Karpas-422 (cell line): ENCODE data around the gene AXIN2. TPM values are rescaled to one million over a fixed set of nuclear protein-coding genes. Genes with fewer than 3 reads are reported as not detected.

ENCODE experiments used
- DNase-seq: peaks from one replicate; pipeline ENCODE4 v3.0.0-alpha.2; 2015
- H2AFZ ChIP-seq: fragments of 200-600 bp; sonication (generic); 2 replicates; pipeline ENCODE4 v1.6.1; 2014; ENCODE audit warnings: antibody characterized with exemption, low read length, mixed read lengths
- H3K27ac ChIP-seq: fragments of 200-600 bp; sonication (generic); 2 replicates; pipeline ENCODE4 v1.5.1; 2014; ENCODE audit warnings: mild to moderate bottlenecking, low read length, moderate library complexity
- H3K27me3 ChIP-seq: fragments of 200-600 bp; sonication (generic); 2 replicates; pipeline ENCODE4 v1.6.1; 2014; ENCODE audit warnings: low read length, mixed read lengths
- H3K36me3 ChIP-seq: fragments of 200-600 bp; sonication (generic); 2 replicates; pipeline ENCODE4 v1.6.1; 2014; ENCODE audit warnings: low read length, mixed read lengths; ENCODE audit not compliant: insufficient read depth
- H3K4me1 ChIP-seq: fragments of 200-600 bp; sonication (generic); 2 replicates; pipeline ENCODE4 v1.6.1; 2014; ENCODE audit warnings: mild to moderate bottlenecking, low read length, mixed read lengths
- H3K4me2 ChIP-seq: fragments of 200-600 bp; sonication (generic); 2 replicates; pipeline ENCODE4 v1.6.1; 2014; ENCODE audit warnings: low read length, low read depth, mild to moderate bottlenecking; ENCODE audit not compliant: poor library complexity, severe bottlenecking
- H3K4me3 ChIP-seq: fragments of 200-600 bp; sonication (generic); 2 replicates; pipeline ENCODE4 v1.5.1; 2014; ENCODE audit warnings: mild to moderate bottlenecking, antibody characterized with exemption, low read length, mixed read lengths
- H3K79me2 ChIP-seq: fragments of 200-600 bp; sonication (generic); 2 replicates; pipeline ENCODE4 v1.6.1; 2014; ENCODE audit warnings: mild to moderate bottlenecking, low read length, mixed read lengths
- H3K9ac ChIP-seq: fragments of 200-600 bp; sonication (generic); 2 replicates; pipeline ENCODE4 v1.6.0; 2014; ENCODE audit warnings: low read length
- H3K9me2 ChIP-seq: fragments of 200-600 bp; sonication (generic), shearing (Covaris generic); replicated peaks from 2 replicates; pipeline ENCODE4 v1.6.0; 2014; ENCODE audit warnings: mild to moderate bottlenecking, low read length, moderate library complexity; ENCODE audit not compliant: insufficient read depth
- H3K9me3 ChIP-seq: fragments of 300-700, 200-600 bp; sonication (generic); 2 replicates; pipeline ENCODE4 v1.6.1; 2014; ENCODE audit warnings: low read length, mixed read lengths
- H4K20me1 ChIP-seq: fragments of 200-600 bp; sonication (generic); 2 replicates; pipeline ENCODE4 v1.6.1; 2014; ENCODE audit warnings: mild to moderate bottlenecking, antibody characterized with exemption, low read length, low read depth; ENCODE audit not compliant: insufficient read depth
- total RNA-seq: library from RNA; depleted of rRNA; stranded (reverse); fragments of >200 nt; shearing (Covaris generic); gene quantifications from 2 replicates; pipeline ENCODE4 v1.2.3, GENCODE V29; 2014; ENCODE audit warnings: low replicate concordance

The AXIN2 gene
- total RNA-seq, 1 experiment from 2014 or later = not detected

DNA sequence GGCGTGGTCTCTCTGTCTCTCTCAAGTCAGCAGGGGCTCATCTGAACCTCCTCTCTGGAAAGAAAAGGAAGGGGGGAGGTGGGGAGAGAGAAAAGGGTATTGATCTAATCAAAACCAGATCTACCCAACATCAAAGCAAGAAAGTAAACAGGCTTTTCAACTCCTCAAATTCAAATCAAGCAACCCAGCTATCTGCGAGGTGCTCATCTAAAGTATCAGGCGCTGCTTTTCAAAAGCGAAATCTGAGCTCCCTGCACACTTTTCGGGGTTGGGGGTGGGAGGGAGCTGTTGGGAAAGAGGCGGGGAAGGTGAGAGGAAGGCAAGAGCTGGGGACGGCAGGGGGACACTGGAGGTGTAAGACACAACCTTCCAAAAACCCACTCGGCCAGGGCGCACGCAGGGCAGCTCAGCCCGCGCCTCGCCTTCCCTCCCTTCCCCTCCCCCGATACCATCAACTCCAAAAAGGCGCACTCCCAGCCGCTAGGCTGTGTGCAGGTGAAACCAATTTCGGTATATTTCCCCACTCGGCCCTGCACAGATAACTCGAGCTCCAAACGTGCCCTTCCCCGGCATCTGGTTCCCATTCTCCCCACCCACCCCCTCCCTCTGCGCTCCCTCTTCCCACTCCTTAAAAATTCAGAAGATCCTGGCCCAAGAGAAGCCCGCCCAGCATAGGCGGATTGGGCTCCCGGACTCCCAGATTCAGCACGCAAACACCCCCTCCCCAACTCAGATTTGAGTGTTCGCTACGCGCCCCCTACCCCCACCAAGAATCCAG is 2.6 kb downstream of the AXIN2 start:
- H3K4me1 ChIP-seq = peaks cover 4% of the 10 kb centered on the region; the same call in 1 of the 2 replicates
- H3K4me3 ChIP-seq = no peak overlapping the region
- no peak overlapping the region for H2AFZ ChIP-seq
- no peaks in the 10 kb centered on the region for H3K9me3 ChIP-seq
- no peaks in the 10 kb centered on the region for H3K9me2 ChIP-seq
- H3K27me3 ChIP-seq = no peaks in the 10 kb centered on the region
- no peak overlapping the region for H3K27ac ChIP-seq
- no peak for DNase-seq
- no peaks in the 10 kb centered on the region; the same call in 1 of the 2 replicates for H4K20me1 ChIP-seq
- H3K36me3 ChIP-seq = no peaks in the 10 kb centered on the region
- no peak overlapping the region for H3K4me2 ChIP-seq
- no peaks in the 10 kb centered on the region for H3K79me2 ChIP-seq
- H3K9ac ChIP-seq = no peak overlapping the region

GRCh38 chr17:65558311-65558682 is 3.2 kb downstream of the AXIN2 start:
- H3K27ac ChIP-seq = no peak overlapping the region
- H3K4me2 ChIP-seq = no peak overlapping the region
- no peak overlapping the region for H3K9ac ChIP-seq
- DNase-seq = no peak
- no peaks in the 10 kb centered on the region for H3K79me2 ChIP-seq
- no peak overlapping the region for H2AFZ ChIP-seq
- no peaks in the 10 kb centered on the region; the same call in 1 of the 2 replicates for H4K20me1 ChIP-seq
- H3K4me1 ChIP-seq = peaks cover 4% of the 10 kb centered on the region; the same call in 1 of the 2 replicates
- H3K9me3 ChIP-seq = no peaks in the 10 kb centered on the region
- H3K9me2 ChIP-seq = no peaks in the 10 kb centered on the region
- no peak overlapping the region for H3K4me3 ChIP-seq
- H3K36me3 ChIP-seq = no peaks in the 10 kb centered on the region
- no peaks in the 10 kb centered on the region for H3K27me3 ChIP-seq

DNA sequence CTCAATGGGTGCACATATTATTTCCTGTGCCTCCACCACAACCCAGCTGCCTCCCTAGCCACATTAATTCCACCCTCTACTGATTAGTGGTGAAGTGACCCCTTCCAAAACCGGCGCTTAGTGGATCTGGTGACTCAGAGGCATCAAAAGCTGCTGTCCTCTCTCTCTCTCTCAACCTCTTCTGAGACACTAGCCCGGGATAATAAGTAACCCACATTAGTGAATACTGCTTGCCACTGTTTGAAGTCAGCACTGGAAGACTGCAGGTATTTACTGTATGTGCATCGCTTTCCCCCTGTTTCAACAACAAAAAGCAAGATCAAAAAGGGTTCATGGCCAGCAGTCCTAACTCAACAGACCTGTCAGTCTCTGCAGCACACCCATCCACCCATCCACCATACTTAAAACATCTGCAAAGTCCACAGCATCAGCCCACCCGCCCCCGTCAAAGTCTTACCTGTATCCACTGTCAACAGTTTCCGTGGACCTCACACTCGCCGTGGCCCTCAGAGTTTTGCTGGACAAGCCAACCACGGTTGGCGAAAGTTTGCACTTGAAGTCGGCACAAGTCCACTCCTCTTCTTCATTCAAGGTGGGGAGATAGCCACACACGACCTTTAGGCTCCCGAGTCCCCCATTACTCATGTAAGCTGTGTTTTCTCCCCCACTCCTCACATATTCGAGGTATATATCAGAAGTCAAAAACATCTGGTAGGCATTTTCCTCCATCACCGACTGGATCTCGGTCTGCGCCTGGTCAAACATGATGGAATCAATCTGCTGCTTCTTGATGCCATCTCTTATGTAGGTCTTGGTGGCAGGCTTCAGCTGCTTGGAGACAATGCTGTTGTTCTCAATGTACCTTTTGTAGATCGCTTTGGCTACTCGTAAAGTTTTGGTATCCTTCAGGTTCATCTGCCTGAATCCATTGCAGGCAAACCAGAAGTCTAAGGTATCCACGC is 3.8 kb downstream of the AXIN2 start:
- H3K4me2 ChIP-seq = no peak overlapping the region
- no peak for DNase-seq
- no peaks in the 10 kb centered on the region for H3K9me2 ChIP-seq
- no peak overlapping the region for H3K9ac ChIP-seq
- no peak overlapping the region for H3K27ac ChIP-seq
- H3K4me1 ChIP-seq = peaks cover 4% of the 10 kb centered on the region; the same call in 1 of the 2 replicates
- H3K4me3 ChIP-seq = no peak overlapping the region
- no peaks in the 10 kb centered on the region for H3K9me3 ChIP-seq
- no peaks in the 10 kb centered on the region for H3K36me3 ChIP-seq
- no peaks in the 10 kb centered on the region; the same call in 1 of the 2 replicates for H4K20me1 ChIP-seq
- H3K27me3 ChIP-seq = no peaks in the 10 kb centered on the region
- H2AFZ ChIP-seq = no peak overlapping the region
- no peaks in the 10 kb centered on the region for H3K79me2 ChIP-seq

DNA sequence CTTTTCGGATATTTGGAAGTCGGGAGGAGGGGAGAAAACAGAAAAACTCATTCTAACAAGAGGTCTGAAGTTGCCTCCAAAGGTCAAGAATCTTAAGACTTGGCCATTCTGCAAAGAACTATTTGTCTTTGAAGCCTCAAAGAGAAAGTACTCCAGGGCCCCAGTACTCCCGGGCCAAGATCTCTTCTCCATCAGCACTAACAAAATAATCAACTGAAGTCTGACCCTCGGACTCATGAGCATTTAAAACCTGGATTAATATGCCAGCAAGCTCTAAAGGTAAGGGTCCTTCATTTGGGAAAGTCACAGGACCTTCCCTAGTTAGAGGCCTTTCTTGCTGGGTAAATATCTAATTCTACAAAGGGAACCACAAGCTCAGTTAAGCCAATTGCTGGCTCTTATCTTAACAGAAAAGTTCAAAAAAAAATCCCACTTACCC is 4.5 kb downstream of the AXIN2 start:
- no peak for DNase-seq
- H3K27ac ChIP-seq = no peak overlapping the region
- no peak overlapping the region for H2AFZ ChIP-seq
- no peaks in the 10 kb centered on the region for H3K36me3 ChIP-seq
- no peaks in the 10 kb centered on the region for H3K9me3 ChIP-seq
- peaks cover 4% of the 10 kb centered on the region; the same call in 1 of the 2 replicates for H3K4me1 ChIP-seq
- no peaks in the 10 kb centered on the region; the same call in 1 of the 2 replicates for H4K20me1 ChIP-seq
- H3K9ac ChIP-seq = no peak overlapping the region
- H3K79me2 ChIP-seq = no peaks in the 10 kb centered on the region
- H3K4me3 ChIP-seq = no peak overlapping the region
- no peaks in the 10 kb centered on the region for H3K9me2 ChIP-seq
- H3K4me2 ChIP-seq = no peak overlapping the region
- no peaks in the 10 kb centered on the region for H3K27me3 ChIP-seq

DNA sequence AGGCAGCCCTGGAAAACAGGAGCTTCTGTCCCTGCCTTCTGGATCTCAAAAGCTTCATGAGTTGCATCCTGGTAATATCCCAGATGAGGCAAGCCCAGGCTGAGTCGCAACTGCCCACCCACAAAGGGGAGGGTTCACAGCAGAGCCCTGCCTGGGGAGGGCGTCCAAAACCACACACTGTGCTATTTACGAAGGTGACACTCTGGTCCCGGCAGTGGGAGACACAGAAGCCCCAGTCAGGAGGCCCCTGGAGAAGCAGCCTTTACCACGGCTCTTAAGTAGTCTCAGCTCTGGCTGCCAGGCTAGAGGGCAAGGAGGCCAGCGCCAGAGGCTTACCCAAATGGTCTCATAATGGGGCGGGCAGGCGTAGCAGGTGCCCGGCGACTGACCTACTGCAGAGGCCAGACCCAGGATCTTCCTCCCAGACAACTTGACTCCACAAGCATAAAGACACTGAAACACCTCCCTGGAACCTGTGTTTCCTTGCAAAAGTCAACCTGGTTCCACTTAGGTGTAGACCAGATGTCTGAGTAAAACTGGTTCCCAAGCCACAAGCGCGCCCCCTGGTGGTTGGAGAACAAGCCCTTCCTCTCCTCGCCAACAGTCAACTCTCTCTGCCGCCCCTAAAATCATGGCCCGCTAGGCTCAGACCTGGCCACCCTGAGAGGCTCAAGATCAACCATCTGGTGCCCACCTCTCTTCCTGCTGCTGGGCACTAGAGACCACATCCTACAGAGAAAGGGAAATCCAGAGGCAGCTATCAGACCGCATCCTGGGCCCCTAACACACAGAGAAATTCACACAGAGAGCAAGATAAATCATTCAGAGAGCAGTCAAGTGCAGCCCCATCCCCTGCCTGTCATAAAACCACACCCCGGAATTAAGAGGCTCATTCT is 5.2 kb downstream of the AXIN2 start:
- peak; percentile 92 for DNase-seq
- H3K4me3 ChIP-seq = no peak overlapping the region
- H3K27me3 ChIP-seq = no peaks in the 10 kb centered on the region
- H4K20me1 ChIP-seq = no peaks in the 10 kb centered on the region
- H3K9me2 ChIP-seq = no peaks in the 10 kb centered on the region
- no peaks in the 10 kb centered on the region for H3K36me3 ChIP-seq
- no peaks in the 10 kb centered on the region for H3K79me2 ChIP-seq
- H3K4me2 ChIP-seq = no peak overlapping the region
- H3K9me3 ChIP-seq = no peaks in the 10 kb centered on the region
- H3K9ac ChIP-seq = no peak overlapping the region
- H2AFZ ChIP-seq = no peak overlapping the region
- no peak overlapping the region for H3K27ac ChIP-seq
- peaks cover 4% of the 10 kb centered on the region; the same call in 1 of the 2 replicates for H3K4me1 ChIP-seq

GRCh38 chr17:65554553-65555223 is 6.8 kb downstream of the AXIN2 start:
- no peaks in the 10 kb centered on the region for H3K27me3 ChIP-seq

DNA sequence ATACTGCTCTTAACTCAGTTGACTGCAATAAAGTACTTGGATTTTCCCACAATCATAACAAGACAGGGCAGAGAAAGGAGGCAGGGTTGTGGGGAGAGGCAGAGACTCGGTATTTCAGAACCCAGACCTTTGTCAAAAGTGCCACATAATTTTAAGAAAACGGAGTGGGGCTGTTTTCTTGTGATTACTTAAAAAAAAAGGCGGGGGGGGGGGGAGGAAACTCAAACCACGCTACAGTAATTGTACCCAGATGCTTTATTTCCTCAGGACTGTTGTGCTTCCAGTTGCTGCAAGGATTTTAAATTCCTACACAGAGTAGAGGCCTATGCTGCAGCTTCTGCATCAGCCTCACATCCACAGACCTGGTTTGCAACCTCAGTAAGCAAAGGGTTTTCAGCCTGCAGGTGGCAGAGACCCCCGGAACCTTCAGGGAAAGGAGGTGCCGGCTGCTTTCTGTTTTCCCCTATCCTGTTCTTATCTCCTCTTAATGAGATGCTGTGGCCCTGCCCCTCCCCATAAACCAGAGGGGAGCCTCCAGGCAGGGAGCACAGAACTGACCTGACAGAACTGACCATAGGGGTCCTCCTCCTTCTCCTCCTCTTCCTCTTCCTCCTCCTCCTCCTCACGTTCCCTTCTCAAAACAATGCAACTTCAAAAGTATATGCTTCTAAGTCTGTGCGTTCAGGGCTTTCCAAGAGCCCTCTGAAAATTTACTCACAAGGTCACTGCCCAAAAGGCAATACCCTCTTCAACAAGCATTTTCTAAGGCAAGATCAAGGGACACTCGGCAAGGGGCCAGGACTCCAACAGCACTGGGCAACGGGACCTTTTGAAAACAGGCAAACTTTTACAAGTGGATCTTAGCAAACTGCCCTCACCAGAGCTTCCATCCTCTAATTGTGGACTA is 7.5 kb downstream of the AXIN2 start:
- no peaks in the 10 kb centered on the region for H3K27me3 ChIP-seq
- H3K4me3 ChIP-seq = no peak overlapping the region

More at GRCh38 chr17:65554553-65555223, 6.8 kb downstream of the AXIN2 start:
- Histone ChIP-seq H3K4me2 (no peak overlapping the region), H3K9me3 (no peaks in the 10 kb centered on the region), H4K20me1 (no peaks in the 10 kb centered on the region), H3K79me2 (no peaks in the 10 kb centered on the region), H3K4me1 (no peaks in the 10 kb centered on the region), H3K4me3 (no peak overlapping the region), H3K36me3 (no peaks in the 10 kb centered on the region), H3K27ac (no peak overlapping the region), H3K9me2 (no peaks in the 10 kb centered on the region), H2AFZ (no peak overlapping the region), H3K9ac (no peak overlapping the region)
- DNase-seq = no peak

More for the DNA sequence above, 7.5 kb downstream of the AXIN2 start:
- no peaks in the 10 kb centered on the region for H4K20me1 ChIP-seq
- H3K4me1 ChIP-seq = no peaks in the 10 kb centered on the region
- H3K79me2 ChIP-seq = no peaks in the 10 kb centered on the region
- H3K27ac ChIP-seq = no peak overlapping the region
- no peak overlapping the region for H3K9ac ChIP-seq
- no peak overlapping the region for H2AFZ ChIP-seq
- H3K9me2 ChIP-seq = no peaks in the 10 kb centered on the region
- H3K4me2 ChIP-seq = no peak overlapping the region
- no peaks in the 10 kb centered on the region for H3K9me3 ChIP-seq
- DNase-seq = no peak
- H3K36me3 ChIP-seq = no peaks in the 10 kb centered on the region
